IPS-NIHi7 (cell line): ENCODE results near the gene RBPJL.

Experiments used
- DNase-seq: peaks from one replicate; pipeline ENCODE4 v3.0.0; 2012; ENCODE audit warnings: mixed read lengths; ENCODE audit errors: extremely low spot score

RBPJL gene, protein sequence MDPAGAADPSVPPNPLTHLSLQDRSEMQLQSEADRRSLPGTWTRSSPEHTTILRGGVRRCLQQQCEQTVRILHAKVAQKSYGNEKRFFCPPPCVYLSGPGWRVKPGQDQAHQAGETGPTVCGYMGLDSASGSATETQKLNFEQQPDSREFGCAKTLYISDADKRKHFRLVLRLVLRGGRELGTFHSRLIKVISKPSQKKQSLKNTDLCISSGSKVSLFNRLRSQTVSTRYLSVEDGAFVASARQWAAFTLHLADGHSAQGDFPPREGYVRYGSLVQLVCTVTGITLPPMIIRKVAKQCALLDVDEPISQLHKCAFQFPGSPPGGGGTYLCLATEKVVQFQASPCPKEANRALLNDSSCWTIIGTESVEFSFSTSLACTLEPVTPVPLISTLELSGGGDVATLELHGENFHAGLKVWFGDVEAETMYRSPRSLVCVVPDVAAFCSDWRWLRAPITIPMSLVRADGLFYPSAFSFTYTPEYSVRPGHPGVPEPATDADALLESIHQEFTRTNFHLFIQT

DNA sequence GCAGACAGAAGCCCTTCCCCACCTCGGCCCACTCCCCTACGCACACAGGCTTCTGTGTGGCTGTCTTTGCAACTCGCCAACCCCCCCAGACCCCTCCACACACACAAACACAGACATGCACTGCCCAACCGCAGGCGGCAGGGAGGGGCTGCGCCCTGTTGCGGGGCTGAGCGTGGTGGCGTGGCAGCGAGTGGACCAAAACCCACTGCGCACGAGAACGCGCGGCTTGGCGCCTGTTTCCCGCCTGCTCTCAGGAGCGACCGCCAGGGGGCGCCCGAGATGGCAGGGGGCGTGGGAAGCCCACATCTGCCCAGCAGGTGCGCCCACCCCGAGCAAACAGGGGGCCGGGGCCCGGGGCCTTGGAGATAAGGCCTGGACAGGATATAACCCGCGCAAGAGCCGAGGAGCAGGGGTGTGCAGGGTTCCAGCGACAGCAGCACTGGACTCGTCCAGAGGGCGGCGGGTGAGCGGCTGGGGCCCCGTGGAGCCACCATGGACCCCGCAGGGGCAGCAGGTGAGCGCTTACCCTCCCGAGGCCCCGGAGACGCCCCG lies at the start of gene RBPJL:
TSS of gene RBPJL (plus strand) at position 410 of the 552 bp plus-strand sequence. CDS start at position 493, 83 bp downstream.
- peak; percentile 66 for DNase-seq

DNA sequence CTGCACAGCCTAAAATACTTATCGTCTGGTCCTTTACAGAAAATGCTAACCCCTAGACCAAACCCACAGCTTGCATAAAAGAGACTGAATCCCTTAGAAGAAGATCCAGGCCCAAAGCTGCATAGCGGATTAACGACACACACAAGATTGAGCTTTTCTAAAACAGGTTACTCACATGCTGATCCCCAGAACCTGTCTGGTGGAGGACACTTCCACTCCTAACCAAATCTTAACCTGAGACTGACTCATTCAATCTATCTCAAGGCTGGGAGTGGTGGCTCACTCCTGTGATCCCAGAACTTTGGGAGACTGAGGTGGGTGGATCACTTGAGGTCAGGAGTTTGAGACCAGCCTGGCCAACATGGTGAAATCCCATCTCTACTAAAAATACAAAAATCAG lies 49.5 kb upstream of the RBPJL start:
- DNase-seq, result no peak

DNA sequence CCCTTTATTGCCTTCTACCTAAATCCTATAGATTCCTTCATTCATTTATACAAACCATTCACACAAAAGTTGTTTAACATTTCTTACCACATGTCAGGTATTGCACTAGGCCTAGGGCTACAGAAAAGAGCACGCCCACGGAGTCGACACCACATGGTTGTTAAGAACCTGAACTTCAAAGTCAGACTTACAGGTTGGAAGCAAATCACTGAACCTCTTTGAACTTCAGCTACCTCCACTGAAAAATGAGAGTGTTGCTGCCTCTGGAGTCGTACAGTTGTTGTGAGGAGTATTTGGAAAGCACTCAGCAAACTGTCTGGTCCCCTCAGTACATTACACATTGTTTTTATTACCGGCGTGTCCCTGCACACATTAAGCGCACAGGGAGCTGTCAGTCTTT lies 48.9 kb upstream of the RBPJL start:
- DNase-seq, result no peak

DNA sequence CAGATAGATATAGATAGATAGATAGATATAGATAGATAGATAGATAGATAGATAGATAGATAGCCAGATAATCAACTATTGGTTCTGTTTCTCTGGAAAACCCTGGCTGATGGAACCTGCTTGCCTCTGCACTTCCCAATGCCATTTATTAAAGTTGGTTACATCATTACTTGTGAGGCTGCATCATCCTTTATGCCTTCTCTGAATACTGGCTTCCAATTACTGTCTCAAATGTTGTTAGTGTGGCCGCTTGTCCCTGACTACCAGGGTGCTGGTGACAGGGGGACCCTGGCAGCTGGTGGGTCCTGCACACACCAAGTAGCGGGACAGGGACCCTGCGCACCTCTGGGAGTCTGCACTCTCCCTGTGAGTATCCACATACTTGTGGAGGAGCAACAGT lies 48.4 kb upstream of the RBPJL start:
- DNase-seq, result no peak

DNA sequence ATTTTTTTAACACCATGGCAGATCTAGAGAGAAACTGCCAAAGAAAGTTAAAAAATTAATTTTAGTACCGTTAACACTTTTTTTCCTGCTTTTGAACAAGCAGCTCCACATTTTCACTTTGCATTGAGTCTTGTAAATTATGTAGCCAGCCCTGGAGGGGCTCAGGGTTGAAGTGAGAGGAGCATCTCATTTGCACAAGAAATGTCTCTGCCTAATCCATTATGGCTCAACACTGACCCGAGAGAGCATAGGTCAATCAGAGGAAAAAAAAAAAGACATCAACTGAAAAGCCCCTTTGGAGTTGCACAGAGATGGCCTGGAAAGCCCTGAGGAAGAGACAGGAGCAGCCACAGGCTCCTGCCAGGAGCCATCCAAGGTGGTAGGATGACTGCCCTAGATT lies 48.0 kb upstream of the RBPJL start:
- no peak for DNase-seq

DNA sequence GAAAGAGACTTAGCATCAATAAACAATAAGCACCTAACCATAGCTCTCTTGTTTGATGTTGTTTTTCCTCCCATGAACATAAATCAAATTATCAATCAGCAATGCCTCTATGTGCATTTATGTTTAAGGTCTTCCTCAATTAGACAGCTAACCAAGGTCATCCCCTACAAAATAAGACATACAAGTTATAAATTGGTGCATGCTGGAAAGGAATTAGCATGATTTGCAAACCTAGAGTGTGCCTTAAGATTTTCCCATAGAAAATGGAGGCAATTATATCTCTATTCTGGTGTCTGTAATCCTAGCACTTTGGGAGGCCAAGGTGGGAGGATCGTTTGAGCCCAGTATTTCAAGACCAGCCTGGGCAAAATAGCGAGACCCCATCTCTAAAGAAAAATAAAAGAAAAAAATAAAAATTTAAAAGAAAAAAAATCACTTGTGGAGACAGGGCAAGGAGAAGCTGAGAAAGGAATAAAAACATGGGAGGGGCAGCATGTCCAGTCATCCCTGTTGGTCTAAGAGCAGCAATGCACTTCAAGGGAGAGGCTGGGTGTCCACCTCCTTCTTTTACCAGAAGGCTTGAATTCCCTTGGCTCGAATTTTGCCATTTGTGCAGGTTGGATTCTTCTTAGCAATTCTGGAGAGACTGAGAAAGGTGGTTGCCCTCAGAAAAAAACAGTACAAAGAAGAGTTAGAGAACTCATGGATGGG lies 42.9 kb upstream of the RBPJL start:
- DNase-seq, result no peak

DNA sequence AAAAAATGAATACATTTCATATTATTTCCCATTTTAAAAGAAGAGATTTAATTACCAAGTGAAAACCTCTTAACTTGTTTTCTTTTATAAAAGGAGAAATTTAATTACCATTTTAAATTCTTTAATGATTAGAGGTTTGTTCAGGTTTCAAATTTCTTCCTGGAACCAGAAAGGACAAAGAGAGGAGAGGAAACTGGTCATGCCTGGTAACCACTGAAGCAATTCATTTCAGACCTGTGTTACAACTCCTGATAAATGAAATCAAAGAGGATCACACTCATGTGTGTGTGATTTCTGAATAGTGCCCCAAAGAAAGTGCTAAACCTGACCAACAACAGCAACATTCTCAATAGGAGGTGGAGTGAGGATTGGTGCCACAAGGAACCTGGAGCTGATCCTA lies 39.7 kb upstream of the RBPJL start:
- DNase-seq, result no peak

DNA sequence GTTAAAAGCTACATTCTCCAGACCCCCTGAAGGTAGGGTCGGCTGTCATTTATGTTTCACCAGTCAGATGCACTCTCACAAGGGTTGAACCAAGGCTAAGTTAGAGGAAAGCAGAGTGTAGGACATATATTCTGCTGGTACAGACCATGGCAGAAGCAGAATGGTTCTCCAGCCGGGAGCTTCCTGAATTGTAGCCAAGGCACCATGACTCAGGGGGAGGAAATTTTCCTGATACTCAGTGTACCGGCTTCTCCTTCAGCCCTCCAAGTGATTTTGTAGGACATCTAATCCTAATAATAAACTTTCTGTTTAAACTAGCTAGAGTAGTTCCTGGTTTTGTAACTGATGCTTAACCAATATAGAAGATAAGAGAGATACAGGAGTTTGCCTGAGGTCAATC lies 38.1 kb upstream of the RBPJL start:
- no peak for DNase-seq

DNA sequence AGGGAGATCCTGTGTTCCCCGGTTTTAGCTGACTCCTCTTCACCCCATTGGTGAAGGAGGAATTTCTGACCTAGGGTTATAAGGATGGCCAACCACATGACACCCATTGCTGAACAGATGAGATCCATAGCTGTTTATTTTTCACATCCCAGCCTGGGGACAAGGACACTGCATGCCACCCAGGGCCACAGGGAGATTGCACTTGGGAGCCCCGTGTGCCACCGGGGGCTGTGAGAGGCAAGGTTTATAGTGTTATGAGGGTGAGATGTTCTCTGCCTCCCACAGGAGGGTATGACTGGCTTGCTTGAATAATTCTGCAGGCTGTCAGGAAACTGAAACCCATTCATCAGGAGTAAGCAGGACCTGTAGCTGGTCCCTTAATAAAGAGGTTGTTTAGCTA lies 37.6 kb upstream of the RBPJL start:
- no peak for DNase-seq

DNA sequence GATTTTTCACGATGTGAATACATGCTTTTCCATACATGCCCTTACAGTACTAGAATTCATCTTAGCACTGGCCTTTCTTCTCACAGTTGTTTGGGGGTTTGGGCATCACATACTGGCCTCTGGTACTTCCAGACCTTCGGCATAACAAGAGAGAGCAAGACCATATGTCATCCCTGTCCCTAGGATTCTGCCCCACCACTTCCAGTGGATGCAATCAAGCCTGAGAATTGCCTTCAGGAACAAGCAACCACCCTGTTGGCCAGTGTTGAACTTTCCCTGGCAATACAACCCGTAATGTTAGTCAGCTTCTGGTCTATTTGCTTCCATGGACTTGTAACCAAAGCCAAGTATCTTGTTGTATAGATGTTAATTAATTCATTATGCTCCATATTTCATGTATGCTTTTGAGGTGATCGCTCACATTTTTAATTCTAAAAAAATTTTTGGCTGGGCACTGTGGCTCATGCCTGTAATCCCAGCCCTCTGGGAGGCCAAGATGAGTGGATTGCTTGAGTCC lies 36.8 kb upstream of the RBPJL start:
- DNase-seq, result no peak

DNA sequence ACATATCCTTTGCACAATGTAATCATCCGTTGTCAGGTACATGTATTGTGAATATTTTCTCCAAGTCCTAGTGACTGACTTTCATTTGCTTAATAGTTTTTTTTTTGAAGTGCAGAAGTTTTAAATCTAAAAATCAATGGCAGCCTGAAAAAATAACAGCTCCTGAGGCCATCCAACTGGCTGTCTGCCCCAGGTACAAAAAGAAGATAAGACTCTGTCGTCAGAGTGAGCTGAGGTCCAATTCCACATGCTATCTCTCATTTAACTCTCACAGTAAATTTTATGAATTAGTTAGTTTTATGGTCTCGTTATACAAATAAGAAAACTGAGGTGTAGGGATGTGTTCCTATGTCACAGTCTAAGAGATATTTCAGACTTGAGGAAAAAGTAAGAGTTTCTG lies 31.3 kb upstream of the RBPJL start:
- DNase-seq, result no peak

DNA sequence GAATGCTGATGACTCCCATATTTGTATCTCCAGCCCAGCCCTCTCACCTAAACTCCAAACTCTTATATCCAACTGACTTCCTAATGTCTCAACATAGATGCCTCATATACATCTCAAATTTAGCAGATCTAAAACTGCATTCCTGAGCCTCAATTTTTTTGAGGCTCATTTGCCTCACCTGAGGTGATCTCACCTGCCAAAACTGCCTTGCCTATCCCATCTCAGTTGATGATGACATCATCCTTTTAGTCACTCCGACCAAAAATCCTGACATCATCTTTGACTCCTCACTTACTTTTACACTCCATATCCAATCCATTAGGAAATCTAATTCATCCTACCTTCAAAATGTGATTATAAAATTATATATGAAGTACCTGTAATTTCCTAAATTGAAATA lies 26.6 kb upstream of the RBPJL start:
- DNase-seq, result no peak

DNA sequence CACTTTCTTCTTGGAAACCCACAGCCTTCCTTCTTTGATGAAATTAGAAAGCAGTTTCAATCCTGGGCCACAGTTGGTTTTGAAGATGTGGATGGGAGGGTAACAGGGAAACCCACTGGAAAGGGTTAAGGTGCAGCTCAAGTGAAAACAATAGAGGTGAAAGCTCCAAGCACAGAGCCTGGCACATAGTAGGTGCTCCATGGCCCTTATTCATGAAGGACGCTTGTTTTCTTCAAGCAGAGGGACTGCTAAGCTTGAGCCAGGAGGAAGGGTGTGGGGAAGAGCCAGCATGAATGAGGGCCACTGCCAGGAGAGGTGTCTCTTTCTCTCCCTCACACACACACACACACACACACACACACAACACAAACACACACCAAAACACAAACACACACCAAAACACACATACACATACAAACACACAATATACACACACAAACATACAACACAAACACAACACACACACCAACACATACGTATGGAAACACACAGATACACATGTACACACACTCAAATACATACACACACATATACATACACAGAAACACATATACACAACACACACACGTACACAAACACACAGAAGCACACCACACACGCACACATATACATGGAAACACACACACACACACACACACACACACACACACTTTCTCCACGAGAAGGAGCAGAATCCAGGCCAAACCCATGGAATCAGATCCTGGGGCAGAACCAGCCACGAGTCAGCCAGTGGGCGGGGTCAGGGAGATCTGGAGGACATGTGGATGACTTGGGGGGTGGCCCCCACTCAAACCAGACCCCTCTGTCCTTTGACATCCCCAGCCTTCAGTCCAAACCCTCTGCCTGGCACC lies 23.7 kb upstream of the RBPJL start:
- DNase-seq, result no peak

DNA sequence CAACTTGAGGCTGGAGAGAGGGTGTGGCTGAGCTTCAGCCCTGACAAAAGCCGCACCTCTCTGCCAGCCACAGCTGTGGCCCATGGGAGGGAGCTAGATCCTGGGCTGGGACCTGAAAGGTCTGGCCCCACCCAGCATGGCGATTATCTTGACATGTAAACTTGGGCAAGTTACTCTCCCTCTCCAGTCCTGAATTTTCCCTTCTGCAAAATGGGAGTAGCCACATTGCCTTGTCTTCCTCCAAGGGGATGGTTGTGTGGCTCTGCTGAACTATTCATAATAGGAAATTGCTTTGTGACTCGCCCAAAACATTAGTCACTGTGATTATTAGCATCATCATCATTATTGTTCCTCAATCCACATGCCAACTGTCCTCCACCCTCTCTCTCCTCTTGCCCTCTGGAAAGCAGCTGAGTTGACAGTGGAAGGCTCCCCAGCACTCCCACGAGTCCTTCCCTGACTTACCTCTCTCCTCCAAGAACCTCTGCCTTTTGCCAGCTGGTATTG lies 23.0 kb upstream of the RBPJL start:
- no peak for DNase-seq

DNA sequence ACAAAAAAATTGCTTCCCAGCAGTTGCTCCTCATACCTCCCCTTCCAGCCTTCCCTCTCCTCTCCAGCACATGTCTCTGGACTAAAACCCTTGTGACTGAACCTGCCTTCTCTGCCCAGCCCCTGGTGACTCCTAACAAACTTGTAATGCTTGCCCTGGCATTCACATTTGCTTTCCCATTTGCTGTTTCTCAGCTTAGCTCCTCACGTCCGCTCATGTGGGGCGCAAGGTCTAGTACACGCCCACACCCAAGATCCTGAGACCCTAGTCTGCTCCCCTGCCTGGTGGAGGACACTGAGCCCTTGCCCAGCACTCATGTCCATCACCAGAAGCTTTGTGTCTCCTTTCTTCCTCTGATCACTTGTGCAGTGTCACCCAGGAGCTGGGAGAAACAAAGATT lies 18.3 kb upstream of the RBPJL start:
- no peak for DNase-seq

DNA sequence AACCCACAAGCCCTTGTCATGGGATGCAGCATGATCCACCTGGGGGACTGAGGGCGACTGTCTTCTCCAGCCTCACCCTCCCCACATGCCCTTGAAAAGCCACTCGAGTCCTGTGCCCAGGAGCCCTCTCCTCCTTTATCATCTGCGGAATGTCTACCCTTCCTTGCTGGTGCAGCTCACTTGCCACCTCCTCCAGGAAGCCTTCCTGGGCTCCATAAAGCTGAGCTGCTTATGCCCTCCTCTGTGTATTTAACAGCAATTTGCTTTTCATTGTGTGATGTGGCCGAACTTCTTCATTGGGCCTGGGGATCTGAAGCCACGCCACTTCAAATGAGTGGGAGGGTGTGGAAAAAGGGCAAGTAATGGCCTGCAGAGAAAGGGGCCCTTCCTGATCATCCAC lies 17.8 kb upstream of the RBPJL start:
- DNase-seq, result no peak

DNA sequence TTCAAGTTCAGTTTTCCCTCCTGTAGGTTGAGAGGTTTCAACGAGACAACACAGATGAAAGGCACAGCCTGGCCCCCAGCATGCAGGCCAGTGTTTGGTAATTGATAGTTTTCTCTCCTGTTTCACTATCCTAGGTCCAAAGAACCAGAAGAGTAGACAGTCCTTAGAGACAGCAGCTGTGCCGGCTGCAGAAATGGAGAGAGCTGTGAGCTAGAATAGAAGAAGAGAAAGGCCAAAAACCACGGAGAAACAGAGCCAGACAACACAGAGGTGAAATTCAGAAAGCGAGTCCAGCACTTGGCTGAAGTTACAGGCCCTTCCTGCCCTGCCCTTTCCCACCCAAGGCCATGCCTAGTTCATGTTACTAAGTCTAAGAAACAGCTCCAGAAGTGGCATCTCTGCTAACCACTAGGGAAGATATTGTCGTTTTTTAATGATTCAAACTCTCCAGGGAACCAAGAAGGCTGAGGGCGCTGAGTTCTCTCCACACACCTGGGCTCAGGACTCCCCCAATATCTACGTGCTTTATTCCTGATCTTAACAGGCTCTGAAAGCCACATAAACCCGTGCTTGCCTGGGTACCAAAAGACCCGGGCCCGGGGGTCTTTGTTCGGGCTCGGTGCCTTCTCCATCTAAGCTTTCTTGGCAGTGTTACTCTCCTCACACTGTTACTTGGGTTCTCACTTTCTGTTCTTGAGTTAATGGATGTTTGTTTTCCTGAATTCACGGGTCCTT lies 16.5 kb upstream of the RBPJL start:
- no peak for DNase-seq

DNA sequence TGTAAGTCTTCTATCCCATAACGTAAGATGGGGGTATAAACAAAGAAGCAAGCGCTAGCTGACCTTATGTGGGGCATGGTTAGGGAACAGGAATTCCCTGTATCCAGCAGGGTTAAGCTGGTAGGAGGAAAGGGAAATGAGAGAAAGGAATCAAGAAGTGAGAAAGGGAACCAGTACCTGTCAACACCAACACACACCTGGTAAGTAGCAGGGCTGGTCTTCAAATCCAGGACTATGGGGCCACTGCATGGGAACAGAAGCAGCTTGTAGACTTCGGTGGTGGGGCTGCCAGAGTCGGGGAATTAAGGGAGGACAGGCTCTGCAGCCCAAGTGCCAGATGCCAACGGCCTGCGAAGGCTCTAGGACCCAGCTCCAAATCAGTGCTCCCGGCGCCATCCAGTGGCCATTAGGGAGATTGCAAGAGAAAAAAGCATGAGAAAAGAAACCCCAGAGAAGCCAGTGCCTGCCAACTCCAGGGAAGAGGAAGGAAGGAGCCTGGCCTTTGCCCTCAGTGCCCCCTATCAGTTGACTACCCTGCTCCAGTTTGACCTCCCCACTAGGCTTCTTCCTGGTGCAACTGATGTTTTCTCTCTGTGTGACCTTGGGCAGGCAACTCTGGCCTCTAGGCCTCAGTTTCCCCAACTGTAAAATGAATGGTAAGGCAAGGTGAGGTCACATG lies 15.8 kb upstream of the RBPJL start:
- peak; percentile 90 for DNase-seq

DNA sequence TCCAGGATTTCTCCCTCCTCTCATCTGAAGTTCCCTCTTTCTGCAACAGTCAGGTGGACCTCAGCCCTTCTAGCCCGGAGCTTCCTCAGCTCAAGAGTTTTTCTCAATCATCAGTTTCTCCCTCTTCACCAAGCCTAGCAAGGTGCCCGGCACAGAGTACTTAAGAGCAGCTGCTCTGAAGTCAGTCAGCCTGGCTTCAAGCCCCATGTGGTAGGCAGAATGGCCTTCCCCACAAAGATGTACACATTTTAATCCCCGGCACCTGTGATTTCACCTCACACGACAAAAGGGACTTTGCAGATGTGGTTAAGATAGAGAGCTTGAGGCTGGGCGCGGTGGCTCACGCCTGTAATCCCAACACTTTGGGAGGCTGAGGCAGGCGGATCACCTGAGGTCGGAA lies 15.1 kb upstream of the RBPJL start:
- DNase-seq, result no peak

DNA sequence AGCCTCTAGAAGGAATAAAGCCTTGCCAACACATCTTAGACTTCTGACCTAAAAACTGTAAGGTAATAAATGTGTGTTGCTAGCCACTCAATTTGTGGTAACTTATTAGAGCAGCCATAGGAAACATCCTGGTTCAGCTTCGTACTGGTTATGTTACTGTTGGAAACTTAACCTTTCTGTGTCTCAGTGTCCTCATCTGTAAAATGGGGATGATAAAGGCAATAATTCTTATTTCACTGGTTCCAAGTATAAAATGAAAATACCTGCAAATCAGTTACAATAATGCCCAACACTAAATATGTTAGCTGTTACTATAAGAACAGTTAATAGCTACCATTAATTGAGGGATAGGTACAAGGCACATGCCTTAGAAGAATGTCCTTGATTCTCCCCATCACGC lies 14.3 kb upstream of the RBPJL start:
- DNase-seq, result no peak
